HTR-8/SVneo (cell line): Measurements from ENCODE around the gene UNC119.
"Not testable (repeated sequence)": the region's sequence is repeated elsewhere in the genome, so short reads cannot be mapped to it uniquely, and the experiment has no call there.

Source experiments
- DNase-seq: peaks from one replicate; pipeline ENCODE4 v3.0.0; 2011; ENCODE audit warnings: low spot score, mixed read lengths; ENCODE audit not compliant: insufficient read length
- FAIRE-seq: peaks from 2 replicates; lab custom pipeline; 2011; peaks lifted over from hg19 to GRCh38; lab: Jason Lieb, UNC

Gene UNC119

GRCh38 chr17:28526381-28526780 is 26.0 kb downstream of the UNC119 start:
- no peak for DNase-seq
- FAIRE-seq = no peak

- DNase-seq = peak; percentile 71
- no peak for FAIRE-seq
Observed at GRCh38 chr17:28524476-28525424, 27.7 kb downstream of the UNC119 start.

- DNase-seq (no peak), FAIRE-seq (no peak)
Observed at GRCh38 chr17:28523876-28524275, 28.5 kb downstream of the UNC119 start.

- no peak for FAIRE-seq
- DNase-seq = no peak
Observed at GRCh38 chr17:28523186-28523585, 29.2 kb downstream of the UNC119 start.

- not testable (repeated sequence) for DNase-seq, FAIRE-seq
Observed at GRCh38 chr17:28522281-28522680, 30.1 kb downstream of the UNC119 start.

GRCh38 chr17:28521311-28522085 is 30.9 kb downstream of the UNC119 start:
- DNase-seq (no peak), FAIRE-seq (no peak)

GRCh38 chr17:28520687-28521086 is 31.7 kb downstream of the UNC119 start:
- peak; percentile 52 for FAIRE-seq
- DNase-seq = no peak

- FAIRE-seq (no peak), DNase-seq (no peak)
Observed at GRCh38 chr17:28519236-28519635, 33.2 kb downstream of the UNC119 start.

GRCh38 chr17:28518578-28518977 is 33.8 kb downstream of the UNC119 start:
- no peak for FAIRE-seq
- DNase-seq = no peak

- FAIRE-seq = peak; percentile 4
- DNase-seq = no peak
Observed at GRCh38 chr17:28518132-28518531, 34.3 kb downstream of the UNC119 start.

- DNase-seq = no peak
- FAIRE-seq = no peak
Observed at GRCh38 chr17:28515518-28515917, 36.9 kb downstream of the UNC119 start.

GRCh38 chr17:28514561-28515002 is 37.8 kb downstream of the UNC119 start:
- DNase-seq (no peak), FAIRE-seq (no peak)

GRCh38 chr17:28513476-28513875 is 38.9 kb downstream of the UNC119 start:
- FAIRE-seq (no peak), DNase-seq (no peak)

GRCh38 chr17:28511858-28512461 is 40.5 kb downstream of the UNC119 start:
- no peak for DNase-seq
- no peak for FAIRE-seq

GRCh38 chr17:28509789-28510188 is 42.6 kb downstream of the UNC119 start:
- DNase-seq = no peak
- no peak for FAIRE-seq

GRCh38 chr17:28508211-28508724 is 44.2 kb downstream of the UNC119 start:
- DNase-seq (no peak), FAIRE-seq (no peak)

- FAIRE-seq (no peak), DNase-seq (no peak)
Observed at GRCh38 chr17:28507567-28508203, 44.7 kb downstream of the UNC119 start.

GRCh38 chr17:28506763-28507487 is 45.5 kb downstream of the UNC119 start:
- DNase-seq = no peak
- FAIRE-seq = no peak

- FAIRE-seq (no peak), DNase-seq (no peak)
Observed at GRCh38 chr17:28505986-28506665, 46.3 kb downstream of the UNC119 start, which contains the start of gene FOXN1. FOXN1 (plus strand) TSS chr17:28506348; CDS start chr17:28523970, 17,622 bp downstream.
